Measurements from ENCODE around the gene ZMYND8.
"Not testable (repeated sequence)": the region's sequence is repeated elsewhere in the genome, so short reads cannot be mapped to it uniquely, and the experiment has no call there.

The ZMYND8 gene

DNA sequence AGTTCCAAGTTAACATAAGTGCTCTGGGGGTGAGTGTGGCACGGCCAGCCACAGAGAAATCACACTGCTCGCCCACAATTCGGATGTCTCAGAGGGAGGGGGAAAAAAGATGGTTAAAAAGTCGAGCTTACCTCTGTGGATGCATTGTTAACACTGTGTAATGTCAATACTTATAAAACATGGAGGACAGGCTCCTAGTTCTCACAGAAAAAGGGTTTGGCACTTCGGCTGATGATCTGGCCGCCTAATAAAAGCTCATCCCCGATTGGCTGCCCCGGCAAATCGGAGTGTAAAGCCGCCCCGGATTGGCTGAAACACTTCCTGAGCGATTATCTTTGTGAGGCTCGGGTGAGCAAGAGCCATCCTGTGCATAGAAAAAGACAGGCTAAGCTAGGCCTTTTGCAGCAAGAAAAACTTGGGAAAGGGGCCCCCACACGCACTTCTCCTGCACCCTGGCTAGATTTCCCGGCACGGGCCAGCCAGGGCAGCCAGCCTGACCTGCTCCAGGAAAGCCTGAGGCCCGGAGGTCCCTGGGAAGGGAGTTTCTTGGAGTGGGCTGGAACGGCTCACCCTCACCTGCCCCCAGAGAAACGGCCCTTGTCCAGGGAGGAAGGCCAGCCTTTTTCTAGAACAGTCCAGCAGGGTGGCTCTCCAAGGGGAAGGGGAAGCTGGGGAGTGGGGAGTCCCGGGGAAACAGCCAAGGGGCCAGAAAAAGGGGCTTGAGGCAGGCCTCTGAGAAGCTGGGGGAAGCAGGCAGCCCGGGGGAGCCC lies at the start of gene ZMYND8:
TSS of gene ZMYND8 (minus strand) at position 174 of the 770 bp plus-strand sequence. CDS start at position 145, 29 bp downstream.
- peak; percentile 76 to 92 (median 86) for DNase-seq (ENCODE audit: low read depth in 4 of 4, low spot score in 1 of 4)

GRCh38 chr20:47405775-47406325 lies 49.4 kb upstream of the ZMYND8 start:
- no peak for DNase-seq (ENCODE audit: low read depth in 4 of 4, low spot score in 1 of 4)

DNA sequence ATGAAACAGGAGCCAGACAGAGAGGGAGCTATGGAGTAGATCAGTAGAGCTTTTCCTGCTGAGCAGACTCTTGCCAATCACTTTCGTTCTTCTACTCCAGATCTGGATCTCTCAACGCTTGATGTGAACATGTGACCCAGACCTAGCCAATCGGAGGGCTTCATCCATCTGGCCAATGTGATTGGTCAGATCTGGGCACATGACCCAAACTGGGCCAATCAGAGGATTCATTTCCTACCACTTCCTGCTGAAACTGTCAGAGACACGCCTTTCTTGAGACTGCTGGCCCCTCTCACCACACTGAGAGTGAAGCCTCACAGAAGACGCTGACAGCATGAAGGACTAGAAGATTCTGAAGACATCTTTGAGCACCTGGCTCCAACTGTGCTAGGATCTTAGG lies 44.2 kb upstream of the ZMYND8 start:
- DNase-seq (ENCODE audit: low read depth in 4 of 4, low spot score in 1 of 4): no peak

GRCh38 chr20:47397652-47398301 lies 41.3 kb upstream of the ZMYND8 start:
- DNase-seq (ENCODE audit: low read depth in 4 of 4, low spot score in 1 of 4): no peak

DNA sequence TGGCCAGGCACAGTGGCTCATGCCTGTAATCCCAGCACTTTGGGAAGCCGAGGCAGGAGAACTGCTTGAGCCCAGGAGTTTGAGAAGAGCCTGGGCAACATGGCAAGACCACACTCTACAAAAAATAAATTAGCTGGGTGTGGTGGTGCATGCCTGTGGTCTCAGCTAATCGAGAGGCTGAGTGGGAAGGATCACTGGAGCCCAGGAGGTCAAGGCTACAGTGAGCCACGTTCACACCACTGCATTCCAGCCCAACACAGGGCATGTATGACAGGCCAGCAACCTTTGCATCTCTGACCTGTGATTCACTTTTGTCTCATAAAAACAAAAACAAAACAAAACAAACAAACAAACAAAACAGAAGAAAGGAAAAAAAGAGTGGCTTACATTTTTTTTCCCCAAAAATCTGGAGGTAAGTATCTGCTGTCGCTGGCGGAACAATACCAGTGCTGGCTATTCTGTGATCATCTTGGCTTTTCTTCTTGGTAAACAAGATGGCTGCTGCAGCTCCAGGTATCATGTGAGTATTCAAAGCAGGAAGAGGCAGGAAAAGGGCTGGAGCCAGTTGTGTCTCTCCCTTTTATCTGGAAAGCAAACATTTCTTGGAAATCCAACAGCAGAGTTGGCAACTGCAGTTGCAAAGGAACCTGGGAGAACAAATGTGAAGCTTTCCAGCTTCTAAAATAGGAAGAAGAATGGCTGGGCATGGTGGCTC lies 40.4 kb upstream of the ZMYND8 start:
- no peak for DNase-seq (ENCODE audit: low read depth in 4 of 4, low spot score in 1 of 4)

DNA sequence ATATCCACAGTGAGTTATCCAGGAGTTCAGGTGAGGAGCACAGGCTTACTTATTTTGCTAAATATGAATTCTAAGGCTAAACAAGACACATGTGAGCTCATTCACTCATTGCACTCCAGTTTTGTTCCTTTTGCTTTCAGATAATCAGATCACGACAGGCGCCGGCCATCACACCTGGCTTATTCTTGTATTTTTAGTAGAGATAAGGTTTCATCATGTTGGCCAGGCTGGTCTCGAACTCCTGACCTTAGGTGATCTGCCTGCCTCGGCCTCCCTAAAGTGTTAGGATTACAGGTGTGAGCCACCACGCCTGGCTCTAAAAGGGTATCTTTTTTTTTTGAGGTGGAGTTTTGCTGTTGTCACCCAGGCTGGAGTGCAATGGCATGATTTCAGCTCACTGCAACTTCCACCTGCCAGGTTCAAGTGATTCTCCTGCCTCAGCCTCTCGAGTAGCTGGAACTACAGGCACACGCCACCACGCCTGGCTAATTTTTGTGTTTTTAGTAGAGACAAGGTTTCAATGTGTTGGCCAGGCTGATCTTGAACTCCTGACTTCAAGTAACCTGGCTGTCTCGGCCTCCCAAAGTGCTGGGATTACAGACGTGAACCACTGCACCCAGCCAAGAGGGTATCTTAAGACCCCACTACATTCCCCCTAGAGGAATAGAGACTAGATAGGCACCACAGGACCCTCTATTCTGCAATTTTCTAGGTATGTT lies 37.5 kb upstream of the ZMYND8 start:
- not testable (repeated sequence) for DNase-seq (ENCODE audit: low read depth in 4 of 4, low spot score in 1 of 4)

DNA sequence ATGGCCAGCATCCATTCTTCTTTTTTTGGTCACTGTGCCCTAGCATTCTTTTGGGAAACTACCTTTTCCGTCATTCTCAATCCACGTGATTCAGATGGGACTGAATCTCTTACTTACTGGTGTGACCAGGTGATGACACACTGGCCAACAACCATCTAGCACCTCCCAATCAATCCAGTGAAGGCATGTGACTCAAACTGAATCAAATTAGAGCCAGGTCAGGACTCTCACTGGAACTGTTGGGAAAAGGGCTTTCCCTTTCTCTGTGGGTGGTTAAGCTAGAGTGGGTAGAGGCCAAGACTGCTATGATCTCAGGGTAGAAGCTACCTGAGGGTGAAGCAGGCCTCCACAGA lies 36.2 kb upstream of the ZMYND8 start:
- DNase-seq (ENCODE audit: low read depth in 4 of 4, low spot score in 1 of 4): no peak

- no peak for DNase-seq (ENCODE audit: low read depth in 4 of 4, low spot score in 1 of 4)
Measured at GRCh38 chr20:47392015-47392720, 35.7 kb upstream of the ZMYND8 start.

- no peak for DNase-seq (ENCODE audit: low read depth in 4 of 4, low spot score in 1 of 4)
Measured at GRCh38 chr20:47391276-47392010, 34.9 kb upstream of the ZMYND8 start.

GRCh38 chr20:47389867-47390347 lies 33.4 kb upstream of the ZMYND8 start:
- no peak for DNase-seq (ENCODE audit: low read depth in 4 of 4, low spot score in 1 of 4)

- not testable (repeated sequence) for DNase-seq (ENCODE audit: low read depth in 4 of 4, low spot score in 1 of 4)
Measured at GRCh38 chr20:47385968-47386367, 29.5 kb upstream of the ZMYND8 start.

DNA sequence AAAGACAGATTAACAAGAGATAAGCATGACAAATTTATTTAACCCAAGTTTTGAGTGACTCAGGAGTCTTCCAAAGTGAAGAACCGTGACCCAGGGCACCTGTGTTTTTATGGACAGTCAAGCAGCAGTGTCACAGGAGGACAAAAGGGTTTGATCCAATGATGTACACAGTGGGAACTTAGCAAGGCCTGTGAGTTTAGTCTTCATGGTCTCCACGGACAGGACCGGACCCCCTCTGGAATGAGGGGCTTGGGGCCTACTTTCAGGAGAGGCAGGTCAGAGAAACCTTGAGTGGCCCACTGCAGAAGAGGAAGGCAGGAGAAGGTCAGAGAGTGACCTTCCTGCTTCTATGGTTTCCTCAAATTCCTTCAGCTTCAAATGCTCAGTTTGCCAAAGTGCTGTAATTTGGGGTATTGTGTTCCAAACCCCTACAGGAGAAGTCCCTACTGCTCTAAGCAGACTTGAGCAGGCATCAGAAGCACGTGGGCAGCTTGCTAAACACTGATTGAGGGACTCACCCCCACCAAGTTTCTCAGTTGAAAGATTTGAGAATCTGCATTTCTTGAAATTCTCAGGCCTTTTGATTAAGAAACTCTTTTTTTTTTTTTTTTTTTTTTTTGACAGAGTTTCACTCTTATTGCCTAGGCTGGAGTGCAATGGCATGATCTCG lies 26.4 kb upstream of the ZMYND8 start:
- DNase-seq (ENCODE audit: low read depth in 4 of 4, low spot score in 1 of 4): no peak

DNA sequence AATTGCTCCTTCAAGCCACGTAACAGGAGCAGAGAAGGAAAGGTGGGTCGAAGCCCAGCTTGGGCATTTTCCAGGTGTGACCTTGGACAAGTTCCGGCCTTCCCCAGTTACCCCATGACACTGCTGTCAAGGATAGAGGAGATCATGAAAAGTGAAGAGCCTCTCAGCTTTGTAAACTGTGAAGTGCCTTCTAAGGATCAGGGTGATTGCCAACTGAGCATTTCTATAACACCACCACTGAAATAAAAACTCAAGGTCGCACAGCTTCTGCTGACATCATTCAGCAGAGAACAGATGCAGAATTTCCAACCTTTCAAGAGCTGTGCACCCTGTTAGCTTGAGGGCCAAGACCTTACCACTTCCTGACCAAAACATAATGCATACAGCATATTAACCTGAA lies 24.0 kb upstream of the ZMYND8 start:
- DNase-seq (ENCODE audit: low read depth in 4 of 4, low spot score in 1 of 4): no peak

DNA sequence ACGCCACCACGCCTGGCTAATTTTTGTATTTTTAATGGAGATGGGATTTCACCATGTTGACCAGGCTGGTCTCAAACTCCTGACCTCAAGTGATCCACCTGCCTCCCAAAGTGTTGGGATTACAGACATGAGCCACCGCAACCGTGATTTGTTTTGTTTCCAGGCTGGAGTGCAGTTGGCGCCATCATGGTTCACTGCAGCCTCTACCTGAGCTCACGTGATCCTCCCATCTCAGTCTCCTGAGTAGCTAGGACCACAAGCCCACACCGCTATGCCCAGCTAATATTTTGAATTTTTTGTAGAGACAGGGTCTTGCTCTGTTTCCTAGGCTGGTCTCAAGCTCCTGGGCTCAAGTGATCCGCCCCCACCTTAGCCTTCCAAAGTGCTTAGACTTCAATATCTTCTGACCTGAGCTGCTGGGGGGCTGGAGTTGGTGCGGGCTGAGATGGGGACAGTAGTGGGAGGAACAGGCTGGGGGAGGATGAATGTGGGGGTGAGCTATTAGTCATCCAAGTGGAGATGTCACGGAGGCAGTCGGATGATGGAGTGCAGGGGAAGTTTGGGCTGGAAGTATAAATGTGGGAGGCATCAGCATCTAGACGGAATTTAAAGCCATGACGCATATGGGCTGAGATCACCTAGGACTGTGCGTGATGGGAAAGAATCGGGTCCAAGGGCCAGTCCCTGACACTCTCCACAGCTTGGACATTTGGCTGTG lies 23.1 kb upstream of the ZMYND8 start:
- no peak for DNase-seq (ENCODE audit: low read depth in 4 of 4, low spot score in 1 of 4)

DNA sequence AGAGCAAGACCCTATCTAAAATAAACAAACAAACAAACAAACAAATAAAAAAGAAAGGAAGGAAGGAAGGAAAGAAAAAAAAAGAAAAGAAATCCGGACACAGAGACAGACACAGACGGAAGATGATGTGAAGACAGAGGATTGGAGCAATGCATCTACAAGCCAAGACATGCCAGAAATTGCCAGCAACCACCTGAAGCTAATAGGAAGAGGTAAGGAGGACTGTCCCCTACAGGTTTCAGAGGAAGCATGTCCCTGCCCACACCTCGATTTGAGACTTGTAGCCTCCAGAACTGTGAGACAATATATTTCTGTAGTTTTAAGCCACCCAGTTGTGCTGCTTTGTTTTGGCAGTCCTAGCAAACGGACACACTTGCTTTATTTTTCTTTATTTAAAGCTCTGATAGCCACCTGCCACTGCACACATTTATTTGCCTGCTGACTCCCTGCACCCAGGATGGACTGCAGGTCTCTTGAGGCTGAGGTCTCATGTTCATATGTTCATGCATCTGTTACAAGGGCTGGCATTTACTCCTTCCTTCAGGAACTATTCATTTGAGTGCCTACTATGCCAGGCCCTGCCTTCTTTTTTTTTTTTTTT lies 20.7 kb upstream of the ZMYND8 start:
- DNase-seq (ENCODE audit: low read depth in 4 of 4, low spot score in 1 of 4): no peak

GRCh38 chr20:47376096-47376643 lies 19.7 kb upstream of the ZMYND8 start:
- DNase-seq (ENCODE audit: low read depth in 4 of 4, low spot score in 1 of 4): not testable (repeated sequence)

DNA sequence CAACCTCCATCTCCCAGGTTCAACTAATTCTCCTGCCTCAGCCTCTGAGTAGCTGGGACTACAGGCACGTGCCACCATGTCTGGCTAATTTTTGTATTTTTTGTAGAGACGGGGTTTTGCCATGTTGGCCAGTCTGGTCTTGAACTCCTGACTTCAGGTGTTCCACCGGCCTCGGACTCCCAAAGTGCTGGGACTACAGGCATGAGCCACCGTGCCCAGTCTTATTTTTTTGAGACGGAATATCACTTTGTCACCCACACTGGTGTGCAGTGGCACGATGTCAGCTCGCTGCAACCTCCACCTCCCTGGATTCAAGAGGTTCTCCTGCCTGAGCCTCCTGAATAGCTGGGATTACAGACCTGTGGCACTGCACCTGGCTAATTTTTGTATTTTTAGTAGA lies 17.6 kb upstream of the ZMYND8 start:
- DNase-seq (ENCODE audit: low read depth in 4 of 4, low spot score in 1 of 4): not testable (repeated sequence)

- DNase-seq (ENCODE audit: low read depth in 4 of 4, low spot score in 1 of 4): no peak
Measured at GRCh38 chr20:47373206-47373733, 16.8 kb upstream of the ZMYND8 start.

Data from stimulated activated CD4-positive, alpha-beta T cell treated with anti-CD3 and anti-CD28 coated beads, Interleukin-1b, Interleukin-23, amount 100 ng/mL, for 24 hours (primary cell).